HG03521 (cell line): ENCODE results near the gene IFNL2.
"Not testable (repeated sequence)": the region's sequence is repeated elsewhere in the genome, so short reads cannot be mapped to it uniquely, and the experiment has no call there.

ENCODE experiments used
- ATAC-seq: cut with Tn5 transposase; IDR thresholded peaks from one replicate; pipeline ENCODE4 v1.9.1; 2021; ENCODE audit warnings: mild to moderate bottlenecking, moderate library complexity; ENCODE audit not compliant: unreplicated experiment

The IFNL2 gene

GRCh38 chr19:39268085-39268484 is at the start of gene IFNL2:
IFNL2 (plus strand) TSS chr19:39268396; CDS start chr19:39268569, 173 bp downstream.
- ATAC-seq, result not testable (repeated sequence)

DNA sequence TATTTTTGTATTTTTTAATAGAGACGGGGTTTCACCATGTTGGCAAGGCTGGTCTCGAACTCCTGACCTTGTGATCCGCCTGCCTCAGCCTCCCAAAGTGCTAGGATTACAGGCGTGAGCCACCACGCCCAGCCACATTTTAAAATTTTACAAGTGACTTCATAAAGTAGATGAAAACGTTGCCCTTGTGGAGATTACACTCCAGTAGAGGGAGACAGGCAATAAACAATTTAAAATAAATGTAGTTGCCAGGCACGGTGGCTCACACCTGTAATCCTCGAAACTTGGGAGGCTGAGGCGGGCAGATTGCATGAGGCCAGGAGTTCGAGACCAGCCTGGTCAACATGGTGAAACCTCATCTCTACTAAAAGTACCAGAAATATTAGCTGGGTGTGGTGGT is 49.1 kb upstream of the IFNL2 start:
- ATAC-seq, result not testable (repeated sequence)

GRCh38 chr19:39223703-39224279 is 44.4 kb upstream of the IFNL2 start:
- ATAC-seq, result no peak

- ATAC-seq, result no peak
Measured at GRCh38 chr19:39224910-39225309, 43.3 kb upstream of the IFNL2 start.

DNA sequence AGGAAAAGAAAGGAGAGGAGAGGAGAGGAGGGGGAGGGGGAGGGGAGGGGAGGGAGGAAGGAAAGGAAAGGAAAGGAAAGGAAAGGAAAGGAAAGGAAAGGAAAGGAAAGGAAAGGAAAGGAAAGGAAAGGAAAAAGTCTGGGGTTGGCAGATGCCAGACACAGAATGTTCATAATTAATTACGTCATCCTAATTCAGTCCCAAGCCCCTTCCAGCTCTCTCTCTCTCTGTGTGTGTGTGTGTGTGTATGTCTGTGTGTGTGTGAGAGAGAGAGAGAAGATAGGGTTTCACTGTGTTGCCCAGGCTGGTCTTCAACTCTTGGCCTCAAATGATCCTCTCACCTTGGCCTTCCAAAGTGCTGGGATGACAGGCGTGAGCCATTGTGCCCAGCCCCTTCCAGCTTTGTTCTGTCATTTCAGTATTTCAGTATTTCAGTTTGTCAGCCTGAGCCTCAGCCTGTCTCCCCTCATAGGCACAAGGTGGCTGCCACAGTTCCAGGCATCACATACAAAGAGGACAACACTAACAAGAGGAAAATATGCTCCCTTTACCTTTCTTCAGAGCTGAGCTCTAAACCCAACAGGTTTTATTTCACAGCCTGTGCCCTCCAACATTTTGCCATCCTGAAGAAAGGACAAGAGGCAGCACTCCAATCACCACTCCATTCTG is 38.0 kb upstream of the IFNL2 start:
- ATAC-seq, result no peak

DNA sequence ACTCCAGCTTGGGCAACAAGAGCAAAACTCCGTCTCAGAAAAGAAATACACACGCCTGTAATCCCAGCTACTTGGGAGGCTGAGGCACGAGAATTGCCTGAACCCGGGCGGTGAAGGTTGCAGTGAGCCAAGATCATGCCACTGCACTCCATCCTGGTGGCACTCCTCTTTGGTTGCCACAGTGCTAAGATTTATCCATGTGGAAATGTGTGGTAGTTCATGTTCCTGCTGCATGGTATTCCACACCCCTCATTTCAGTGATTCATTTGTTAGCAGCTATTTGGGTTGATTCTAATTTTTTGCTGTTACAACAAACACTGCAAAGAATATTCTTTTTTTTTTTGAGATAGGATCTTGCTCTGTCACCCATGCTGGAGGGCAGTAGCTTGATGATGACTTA is 35.5 kb upstream of the IFNL2 start:
- ATAC-seq, result no peak

DNA sequence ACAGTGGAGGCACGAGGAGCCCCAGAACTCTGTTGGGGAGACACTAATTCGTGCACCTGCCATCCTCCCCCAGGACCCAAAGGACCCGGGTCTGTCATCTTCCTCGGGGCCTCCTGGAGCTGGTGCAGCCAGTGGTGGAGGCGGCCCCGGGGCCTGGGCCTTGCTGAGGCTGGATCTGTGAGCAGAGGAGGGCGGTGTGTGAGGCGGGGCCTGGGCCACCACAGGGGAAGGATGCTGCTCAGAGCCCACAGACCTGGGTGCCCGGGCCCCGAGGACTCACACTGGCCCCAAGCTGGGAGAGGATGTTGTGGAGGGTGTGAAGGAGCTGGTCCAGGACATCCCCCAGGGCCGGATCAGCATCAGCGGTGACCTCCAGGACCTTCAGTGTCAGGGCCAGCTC is 31.7 kb upstream of the IFNL2 start:
- ATAC-seq, result no peak

GRCh38 chr19:39237200-39238184 is 30.7 kb upstream of the IFNL2 start:
- no peak for ATAC-seq

DNA sequence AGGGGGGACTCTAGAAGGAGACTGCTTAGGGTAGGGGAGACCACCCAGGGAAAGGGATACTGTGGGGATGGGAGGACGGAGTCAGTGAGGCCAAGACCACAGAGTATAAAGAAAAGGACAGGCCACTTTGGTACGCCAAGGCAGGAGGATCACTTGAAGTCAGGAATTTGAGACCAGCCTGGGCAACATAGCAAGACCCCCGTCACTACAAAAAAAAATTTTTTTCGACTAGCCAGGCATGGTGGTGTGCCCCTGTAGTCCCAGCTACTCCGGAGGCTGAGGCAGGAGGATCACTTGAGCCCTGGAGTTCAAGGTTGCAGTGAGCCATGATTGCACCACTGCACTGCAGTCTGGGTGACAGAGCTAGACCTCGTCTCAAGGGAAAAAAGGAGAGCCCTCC is 30.0 kb upstream of the IFNL2 start:
- no peak for ATAC-seq

GRCh38 chr19:39238944-39239343 is 29.3 kb upstream of the IFNL2 start:
- ATAC-seq, result no peak

DNA sequence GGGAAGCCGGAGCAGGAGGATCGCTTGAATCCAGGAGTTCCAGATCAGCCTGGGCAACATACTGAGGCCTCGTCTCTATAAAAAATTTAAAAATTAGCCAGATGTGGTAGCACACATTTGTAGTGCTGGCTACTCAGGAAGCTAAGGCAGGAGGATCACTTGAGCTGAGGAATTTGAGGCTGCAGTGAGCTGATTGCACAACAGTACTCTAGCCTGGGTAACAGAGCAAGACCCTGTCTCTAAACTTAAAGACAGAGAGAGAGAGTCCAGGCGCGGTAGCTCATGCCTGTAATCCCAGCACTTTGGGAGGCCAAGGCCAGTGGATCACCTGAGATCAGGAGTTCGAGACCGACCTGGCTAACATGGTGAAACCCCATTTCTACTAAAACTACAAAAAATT is 27.8 kb upstream of the IFNL2 start:
- ATAC-seq, result no peak

DNA sequence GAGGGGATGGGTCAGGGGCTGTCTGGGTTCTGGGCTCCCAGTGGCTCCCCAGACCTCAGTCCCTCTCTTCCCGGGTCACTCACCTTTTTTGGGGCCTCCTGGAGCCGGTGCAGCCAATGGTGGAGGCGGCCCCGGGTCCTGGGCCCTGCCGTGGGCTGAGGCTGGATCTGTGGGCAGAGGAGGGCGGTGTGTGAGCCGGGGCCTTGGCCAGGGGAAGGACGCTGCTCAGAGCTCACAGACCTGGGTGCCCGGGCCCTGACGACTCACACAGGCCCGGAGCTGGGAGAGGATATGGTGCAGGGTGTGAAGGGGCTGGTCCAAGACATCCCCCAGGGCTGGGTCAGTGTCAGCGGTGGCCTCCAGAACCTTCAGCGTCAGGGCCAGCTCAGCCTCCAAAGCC is 24.5 kb upstream of the IFNL2 start:
- ATAC-seq, result not testable (repeated sequence)

GRCh38 chr19:39244410-39245100 is 23.6 kb upstream of the IFNL2 start, which contains the start of gene IFNL3:
IFNL3 (minus strand) TSS chr19:39245006; CDS start chr19:39244967, 39 bp downstream.
- ATAC-seq, result not testable (repeated sequence)

DNA sequence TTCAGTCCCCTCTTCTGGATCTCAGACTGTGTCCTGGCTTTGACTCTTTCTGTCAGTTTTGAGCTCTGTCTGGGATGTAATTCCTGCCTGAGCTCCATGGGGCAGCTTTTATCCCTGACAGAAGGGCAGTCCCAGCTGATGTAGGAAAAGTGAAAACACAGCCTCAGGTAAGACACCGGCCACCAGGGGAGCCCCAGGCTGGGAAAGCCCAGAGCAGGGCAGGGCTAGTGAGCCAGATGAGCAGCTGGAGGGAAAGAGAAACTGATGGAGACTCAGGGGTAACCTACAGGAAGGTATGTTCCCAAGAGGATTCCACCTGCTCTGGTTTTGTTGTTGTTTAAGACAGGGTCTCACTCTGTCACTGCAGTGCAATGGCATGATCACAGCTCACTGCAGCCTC is 23.0 kb upstream of the IFNL2 start:
- not testable (repeated sequence) for ATAC-seq

DNA sequence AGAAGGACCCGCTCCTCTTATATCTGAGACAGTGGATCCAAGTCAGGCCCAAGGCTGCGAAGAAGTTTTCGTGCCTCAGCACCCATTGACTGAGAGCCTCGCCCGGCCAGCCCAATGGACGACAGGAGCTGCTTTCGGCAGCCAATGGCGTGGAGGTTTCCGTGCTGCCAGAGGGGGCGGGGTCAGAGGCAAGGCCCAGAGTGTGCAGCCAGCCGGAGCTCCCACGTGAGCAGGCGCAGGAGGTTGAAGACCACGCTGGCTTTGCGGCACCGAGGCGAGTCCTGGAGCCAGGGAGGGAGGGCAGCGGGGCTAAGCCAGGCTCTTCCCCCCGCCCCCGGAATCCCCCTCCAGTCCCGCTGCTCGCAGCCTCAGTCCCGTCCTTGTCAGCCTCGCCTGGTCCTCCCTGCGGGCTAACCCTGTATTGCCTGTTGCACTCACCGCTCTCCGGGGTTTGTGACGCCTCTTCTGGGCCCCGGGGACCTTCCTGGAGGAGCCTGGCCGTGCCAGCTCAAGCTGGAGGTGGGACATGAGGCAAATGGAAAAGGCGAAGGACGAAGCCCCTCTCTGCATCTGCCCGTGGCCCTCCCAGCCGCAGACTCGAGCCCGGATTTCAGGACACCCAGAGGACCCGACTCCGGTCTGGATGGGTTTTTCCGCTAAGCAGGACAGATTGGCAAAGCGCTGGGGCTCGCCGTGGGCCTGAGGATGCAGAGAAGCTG is 21.1 kb upstream of the IFNL2 start:
- ATAC-seq, result no peak

GRCh38 chr19:39247701-39248664 is 20.2 kb upstream of the IFNL2 start:
- ATAC-seq, result no peak

DNA sequence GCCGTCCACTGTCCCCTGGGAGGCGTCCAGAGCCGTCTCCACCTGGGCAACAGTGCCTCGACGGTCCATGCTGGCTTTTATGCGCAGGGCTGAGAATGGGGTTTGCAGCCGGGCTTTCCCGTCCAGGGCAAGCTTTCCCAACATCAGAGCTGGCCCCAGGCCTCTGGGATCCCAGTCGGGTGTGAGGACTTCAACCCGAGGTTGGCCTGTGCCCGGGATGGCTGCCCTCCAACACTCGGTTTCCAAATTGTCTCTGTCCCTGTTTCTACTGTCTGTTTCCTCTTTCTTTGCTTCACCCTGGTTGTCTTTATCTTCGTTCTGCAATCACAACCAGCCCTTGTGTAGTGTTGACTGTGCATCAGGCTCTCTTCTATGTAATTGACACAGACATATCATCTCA is 19.4 kb upstream of the IFNL2 start, which contains the start of gene IFNL4:
TSS of gene IFNL4 (minus strand) at position 51 of the 400 bp plus-strand sequence.
- ATAC-seq, result no peak

GRCh38 chr19:39251081-39251480 is 17.1 kb upstream of the IFNL2 start:
- no peak for ATAC-seq

DNA sequence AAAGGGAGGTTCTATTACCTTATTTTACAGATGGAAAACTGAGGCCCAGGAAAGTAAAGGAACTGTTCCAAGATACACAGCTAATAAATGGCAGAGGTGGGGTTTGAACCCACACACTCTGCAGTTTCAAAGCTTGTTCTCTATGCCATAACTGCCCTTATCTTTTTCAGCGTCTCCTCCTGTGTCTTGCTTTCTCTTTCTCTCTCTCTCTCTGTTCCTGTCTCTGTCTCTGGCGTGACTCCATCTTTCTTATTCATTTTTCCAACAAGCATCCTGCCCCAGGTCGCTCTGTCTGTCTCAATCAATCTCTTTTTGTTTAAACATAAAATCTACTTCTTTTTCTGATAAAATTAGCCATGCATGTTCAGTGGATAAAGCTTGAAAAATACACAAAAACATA is 16.4 kb upstream of the IFNL2 start:
- ATAC-seq, result no peak
